Heart left ventricle (tissue), 16 donors: Measurements from ENCODE around the gene SEMG1. TPM values are rescaled to one million over a fixed set of nuclear protein-coding genes. Genes with fewer than 3 reads are reported as not detected.

Experiments
- ATAC-seq, 4 donors: fragments of 200-7000 bp; cut with Tn5 transposase; one replicate each; pipeline ENCODE4 v1.9.1; 2020 to 2022; ENCODE audit warnings: moderate library complexity in 4 of 4, mild to moderate bottlenecking in 3 of 4, moderate number of reproducible peaks in 1 of 4
- DNase-seq, 5 donors: peaks; one replicate each; pipeline ENCODE4 v3.0.0-alpha.2; 2020
- H3K27ac ChIP-seq, 12 donors: fragments of 200-600 bp; sonication (generic) in 4 of 12; one replicate each; pipeline versions ENCODE4 v1.5.0 to v1.8.0; 2016 to 2022; ENCODE audit warnings: mild to moderate bottlenecking in 2 of 12
- H3K27me3 ChIP-seq, 9 donors: fragments of 200-600 bp; sonication (generic) in 2 of 9; one replicate each; pipeline versions ENCODE4 v1.5.1 to v1.8.0; 2016 to 2022; ENCODE audit warnings: mild to moderate bottlenecking in 3 of 9
- H3K36me3 ChIP-seq, 9 donors: fragments of 200-600 bp; sonication (generic) in 2 of 9; one replicate each; pipeline versions ENCODE4 v1.5.0 to v1.8.0; 2018 to 2022; ENCODE audit warnings: mild to moderate bottlenecking in 2 of 9
- H3K4me1 ChIP-seq, 12 donors: fragments of 200-600 bp; sonication (generic) in 4 of 12; one replicate each; pipeline versions ENCODE4 v1.5.0 to v1.8.0; 2016 to 2022; ENCODE audit warnings: mild to moderate bottlenecking in 3 of 12
- H3K4me3 ChIP-seq, 12 donors: fragments of 200-600 bp; sonication (generic) in 4 of 12; one replicate each; pipeline versions ENCODE4 v1.5.0 to v1.8.0; 2017 to 2022; ENCODE audit warnings: mild to moderate bottlenecking in 9 of 12, moderate library complexity in 4 of 12
- H3K9me3 ChIP-seq, 12 donors: fragments of 200-600 bp; sonication (generic) in 4 of 12; one replicate each; pipeline versions ENCODE4 v1.5.0 to v1.8.0; 2016 to 2022; ENCODE audit warnings: mild to moderate bottlenecking in 1 of 12
- POLR2A ChIP-seq, 2 donors: fragments of 450-650 bp; IDR thresholded peaks; one replicate each; pipeline ENCODE4 v1.6.1; 2017; ENCODE audit warnings: antibody characterized with exemption in 2 of 2, mild to moderate bottlenecking in 2 of 2, moderate library complexity in 2 of 2
- WGBS, 4 donors: extraction: QIAGEN DNeasy Blood & Tissue Kit in 2 of 4; methylation state at CpG; one replicate each; pipeline versions ENCODE4 v1.1.5 to v1.1.7; 2013 to 2018; 5-methylcytosine and 5-hydroxymethylcytosine counted together
- intact Hi-C, 10 donors: fragments of 100-400 bp; cut with DNase I; formaldehyde crosslinking; loops; one replicate each; pipeline versions ENCODE4 v1.11.1 to v1.14.2; 2022
- polyA plus RNA-seq, 2 donors: library from polyadenylated mRNA; stranded (reverse); fragments of 200-250 nt; gene quantifications; one replicate each; pipeline ENCODE4 v1.2.3, GENCODE V29; 2013
- total RNA-seq, 9 donors: library from RNA; depleted of rRNA in 2 of 9; stranded (reverse); fragments of >200 nt in 2 of 9; fragmentation: NEBNext Ultra II Directional in 3 of 9; extraction: Animal tissue kit (Norgen Biotek cat#: 25700) in 3 of 9; gene quantifications; one replicate each; pipeline versions ENCODE4 v1.1.0 to v1.2.4, GENCODE V29; 2016 to 2023
- TF ChIP-seq, protein P1 (sequence below), 12 donors: fragments of 200-600 bp; sonication (generic) in 4 of 12; IDR thresholded peaks; one replicate each; pipeline versions ENCODE4 v1.5.0 to v1.8.0; 2018 to 2022; ENCODE audit warnings: antibody characterized with exemption in 12 of 12, mild to moderate bottlenecking in 5 of 12
- donor health status: ischemic (EF 13 %, LVEDD 7.1; RV severe dilation, severe dysfunction).
- donor health status: healthy with polysubstance abuse.
- donor health status: DM: no; HTN: yes; CAD: no.
- donor health status: DM: no; HTN: no; CAD: no.
- donor health status: ischemic (EF 25% LVEDD 6.9; RV normal size, moderate dysfunction).
- donor health status: ischemic (EF 25% LVEDD 5.7; RV mildly dilated, moderate dysfunction).
- donor health status: healthy.
- donor health status: DM: yes; HTN: yes; CAD: no.
- donor health status: ischemic (EF 35%, LVEDD 5.7; RV mildly dilated, moderate dysfunction).
- donor health status: nonischemic (EF 11% LVEDD 7.7; RV severe dilation, severe dysfunction).
- donor health status: DM: yes; HTN: yes; CAD: no.
- donor health status: PGD.
- donor health status: ischemic (EF 29% LVEDD 5.4; RV normal size, mild dysfunction).
- donor health status: nonischemic (EF 23%, LVEDD 6.1; RV moderate dilation, normal function).

Gene SEMG1
- total and polyA plus RNA-seq, 11 donors, result not detected

DNA sequence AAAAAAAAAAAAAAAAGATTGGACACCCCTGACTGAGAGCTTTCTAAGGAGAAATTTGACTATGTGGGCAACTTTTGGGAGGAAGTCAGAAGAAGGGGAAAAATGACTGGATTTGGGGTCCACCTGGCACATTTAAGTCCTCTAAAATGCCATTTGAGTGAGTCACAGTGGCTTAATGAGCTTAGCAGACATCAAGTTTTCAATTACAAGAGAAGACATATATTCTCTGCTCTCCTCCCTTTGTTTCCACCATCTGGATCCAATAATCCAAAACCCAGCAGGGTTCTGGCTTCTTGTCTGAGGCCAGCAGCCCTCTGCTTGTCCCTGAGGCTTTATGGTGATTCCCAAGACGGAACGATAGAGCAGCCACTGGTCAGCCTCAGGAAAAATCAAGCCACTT, 25.2 kb upstream of the SEMG1 start:
- Histone ChIP-seq H3K9me3 (no peaks in the 10 kb centered on the region), H3K27me3 (peaks cover 0 to 6% (median 0%) of the 10 kb centered on the region in 9 donors), H3K27ac (no peak overlapping the region), H3K4me3 (no peak overlapping the region), H3K4me1 (no peaks in the 10 kb centered on the region), H3K36me3 (no peaks in the 10 kb centered on the region)
- DNase-seq (no peak), ATAC-seq (no peak)
- TF ChIP-seq, protein P1, sequence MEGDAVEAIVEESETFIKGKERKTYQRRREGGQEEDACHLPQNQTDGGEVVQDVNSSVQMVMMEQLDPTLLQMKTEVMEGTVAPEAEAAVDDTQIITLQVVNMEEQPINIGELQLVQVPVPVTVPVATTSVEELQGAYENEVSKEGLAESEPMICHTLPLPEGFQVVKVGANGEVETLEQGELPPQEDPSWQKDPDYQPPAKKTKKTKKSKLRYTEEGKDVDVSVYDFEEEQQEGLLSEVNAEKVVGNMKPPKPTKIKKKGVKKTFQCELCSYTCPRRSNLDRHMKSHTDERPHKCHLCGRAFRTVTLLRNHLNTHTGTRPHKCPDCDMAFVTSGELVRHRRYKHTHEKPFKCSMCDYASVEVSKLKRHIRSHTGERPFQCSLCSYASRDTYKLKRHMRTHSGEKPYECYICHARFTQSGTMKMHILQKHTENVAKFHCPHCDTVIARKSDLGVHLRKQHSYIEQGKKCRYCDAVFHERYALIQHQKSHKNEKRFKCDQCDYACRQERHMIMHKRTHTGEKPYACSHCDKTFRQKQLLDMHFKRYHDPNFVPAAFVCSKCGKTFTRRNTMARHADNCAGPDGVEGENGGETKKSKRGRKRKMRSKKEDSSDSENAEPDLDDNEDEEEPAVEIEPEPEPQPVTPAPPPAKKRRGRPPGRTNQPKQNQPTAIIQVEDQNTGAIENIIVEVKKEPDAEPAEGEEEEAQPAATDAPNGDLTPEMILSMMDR (IDR thresholded peaks at IDR 0.05), result no peak
- no peak for TF ChIP-seq POLR2A (IDR thresholded peaks at IDR 0.05)
- intact Hi-C loops, result no loop called here
- WGBS, 4 donors, result 52 to 74% (median 68%) methylated on average over 2 of the region's 2 CpGs

DNA sequence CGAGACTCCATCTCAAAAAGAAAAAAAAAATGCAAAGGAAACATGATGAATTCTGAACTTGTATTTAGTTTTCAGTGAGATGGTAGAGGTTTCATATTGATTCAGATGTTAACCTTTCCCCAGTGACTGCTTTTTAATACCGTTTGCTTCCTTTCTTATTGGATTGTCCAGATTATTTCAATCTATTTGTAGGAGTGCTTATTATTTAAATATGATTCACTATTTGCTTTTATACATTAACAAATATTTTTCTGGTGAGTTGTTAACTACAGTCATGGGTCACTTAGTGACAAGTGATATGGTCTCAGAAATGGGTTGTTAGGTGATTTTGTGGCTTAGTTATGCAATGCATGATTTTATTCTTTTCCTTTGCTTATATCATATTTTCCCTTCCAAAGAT, 23.7 kb upstream of the SEMG1 start:
- Histone ChIP-seq H3K36me3 (no peaks in the 10 kb centered on the region), H3K27me3 (peaks cover 0 to 6% (median 0%) of the 10 kb centered on the region in 9 donors), H3K4me3 (no peak overlapping the region), H3K27ac (no peak overlapping the region), H3K4me1 (no peaks in the 10 kb centered on the region), H3K9me3 (no peaks in the 10 kb centered on the region)
- intact Hi-C loops, result no loop called here
- 88 to 92% (median 89%) methylated on average over 2 of the region's 2 CpGs for WGBS, 4 donors
- no peak for TF ChIP-seq POLR2A (IDR thresholded peaks at IDR 0.05)
- TF ChIP-seq, protein P1 (IDR thresholded peaks at IDR 0.05), result no peak
- ATAC-seq, result no peak
- no peak for DNase-seq

DNA sequence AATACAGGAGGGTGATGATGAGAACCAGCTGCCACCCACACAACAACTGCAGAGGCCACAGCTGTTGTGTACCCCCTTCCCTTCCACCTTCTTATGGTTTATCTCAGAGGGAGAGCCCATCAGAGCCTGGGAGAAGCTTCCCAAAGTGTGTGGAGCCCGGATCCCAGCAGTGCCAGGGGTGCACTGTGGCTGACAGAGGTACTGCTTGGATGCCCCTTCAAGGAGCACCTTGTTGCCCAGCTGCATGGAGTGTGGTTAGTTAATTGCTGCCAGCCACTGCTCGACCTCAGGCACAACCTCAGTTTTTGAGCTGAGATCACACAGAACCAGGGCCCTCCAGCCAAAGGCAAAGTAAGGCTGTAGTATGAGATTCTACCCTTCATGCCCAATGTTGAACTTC, 19.1 kb upstream of the SEMG1 start:
- H3K27ac ChIP-seq, result no peak overlapping the region
- no peaks in the 10 kb centered on the region for H3K36me3 ChIP-seq
- peaks cover 0 to 10% (median 0%) of the 10 kb centered on the region in 9 donors for H3K27me3 ChIP-seq
- no peak overlapping the region for H3K4me3 ChIP-seq
- no peak for DNase-seq
- no peaks in the 10 kb centered on the region for H3K9me3 ChIP-seq
- intact Hi-C loops, result no loop called here
- H3K4me1 ChIP-seq, result no peaks in the 10 kb centered on the region
- 29 to 49% (median 42%) methylated on average over 2 of the region's 2 CpGs for WGBS, 4 donors
- TF ChIP-seq, protein P1 (IDR thresholded peaks at IDR 0.05), result no peak
- TF ChIP-seq POLR2A (IDR thresholded peaks at IDR 0.05), result no peak
- ATAC-seq, result no peak

DNA sequence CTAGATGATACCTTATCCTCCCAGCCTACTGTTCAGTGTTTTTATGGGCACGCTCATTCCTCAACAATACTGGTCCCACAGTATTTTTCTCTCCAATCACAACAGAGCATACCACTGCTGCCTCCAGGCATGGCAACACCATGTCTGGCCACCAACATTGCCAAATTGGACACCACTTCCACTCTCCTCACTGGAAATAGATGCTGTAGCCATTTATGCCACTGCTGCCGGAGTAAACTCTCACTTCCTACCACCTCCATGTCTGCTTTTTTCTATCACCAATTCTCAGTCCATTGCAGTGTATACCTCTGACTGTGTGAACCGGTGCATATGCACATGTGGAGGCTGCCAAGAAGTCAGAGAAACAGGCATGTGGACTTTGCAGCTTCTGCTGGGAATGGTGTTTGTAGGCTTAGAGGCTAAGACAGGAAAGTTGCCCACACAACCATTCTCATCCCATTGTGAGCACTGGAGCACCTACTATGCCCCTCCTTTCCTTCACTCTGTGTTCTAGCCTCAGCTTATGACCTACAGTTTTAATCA, 17.7 kb upstream of the SEMG1 start:
- intact Hi-C loops, result no loop called here

More for the DNA sequence above, 17.7 kb upstream of the SEMG1 start:
- no peak for TF ChIP-seq POLR2A (IDR thresholded peaks at IDR 0.05)
- TF ChIP-seq, protein P1 (IDR thresholded peaks at IDR 0.05), result no peak
- no peak for DNase-seq
- no peak for ATAC-seq
- H3K4me1 ChIP-seq, result no peaks in the 10 kb centered on the region
- WGBS, 4 donors, result 81 to 90% (median 88%) methylated on average over 3 of the region's 3 CpGs
- no peak overlapping the region for H3K4me3 ChIP-seq
- H3K36me3 ChIP-seq, result no peaks in the 10 kb centered on the region
- no peaks in the 10 kb centered on the region for H3K9me3 ChIP-seq
- H3K27me3 ChIP-seq, result peaks cover 0 to 10% (median 0%) of the 10 kb centered on the region in 9 donors
- H3K27ac ChIP-seq, result no peak overlapping the region
